Upper lobe of left lung (tissue), 4 donors: Measurements from ENCODE around the gene CEP170.

Experiments used
- EP300 ChIP-seq, 4 donors: sonication (generic); formaldehyde crosslinking; IDR thresholded peaks; one replicate each; pipeline ENCODE4 v1.5.1; 2017; ENCODE audit warnings: antibody characterized with exemption in 4 of 4, control low read depth in 2 of 4
- POLR2A ChIP-seq, 4 donors: fragments of 450-650 bp; IDR thresholded peaks; one replicate each; pipeline ENCODE4 v1.5.1; 2016 to 2017; ENCODE audit warnings: antibody characterized with exemption in 4 of 4, mild to moderate bottlenecking in 2 of 4
- TF ChIP-seq, protein P1 (sequence below), 6 experiments: fragments of 450-650 bp in 4 of 6; fragments of 200-600 bp in 2 of 6; sonication (generic) in 2 of 6; IDR thresholded peaks; one replicate each; pipeline ENCODE4 v1.5.1; 2016 to 2019; ENCODE audit warnings: antibody characterized with exemption in 6 of 6

- TF ChIP-seq, protein P1, sequence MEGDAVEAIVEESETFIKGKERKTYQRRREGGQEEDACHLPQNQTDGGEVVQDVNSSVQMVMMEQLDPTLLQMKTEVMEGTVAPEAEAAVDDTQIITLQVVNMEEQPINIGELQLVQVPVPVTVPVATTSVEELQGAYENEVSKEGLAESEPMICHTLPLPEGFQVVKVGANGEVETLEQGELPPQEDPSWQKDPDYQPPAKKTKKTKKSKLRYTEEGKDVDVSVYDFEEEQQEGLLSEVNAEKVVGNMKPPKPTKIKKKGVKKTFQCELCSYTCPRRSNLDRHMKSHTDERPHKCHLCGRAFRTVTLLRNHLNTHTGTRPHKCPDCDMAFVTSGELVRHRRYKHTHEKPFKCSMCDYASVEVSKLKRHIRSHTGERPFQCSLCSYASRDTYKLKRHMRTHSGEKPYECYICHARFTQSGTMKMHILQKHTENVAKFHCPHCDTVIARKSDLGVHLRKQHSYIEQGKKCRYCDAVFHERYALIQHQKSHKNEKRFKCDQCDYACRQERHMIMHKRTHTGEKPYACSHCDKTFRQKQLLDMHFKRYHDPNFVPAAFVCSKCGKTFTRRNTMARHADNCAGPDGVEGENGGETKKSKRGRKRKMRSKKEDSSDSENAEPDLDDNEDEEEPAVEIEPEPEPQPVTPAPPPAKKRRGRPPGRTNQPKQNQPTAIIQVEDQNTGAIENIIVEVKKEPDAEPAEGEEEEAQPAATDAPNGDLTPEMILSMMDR (IDR thresholded peaks at IDR 0.05): no peak
- TF ChIP-seq EP300 (IDR thresholded peaks at IDR 0.05): no peak
- no peak for TF ChIP-seq POLR2A (IDR thresholded peaks at IDR 0.05)
Measured at GRCh38 chr1:243244432-243244841, 10.6 kb downstream of the CEP170 start.
